K562 (cell line): Measurements from ENCODE around the gene URB2. TPM values are rescaled to one million over a fixed set of nuclear protein-coding genes. Genes with fewer than 3 reads are reported as not detected.
A peak's percentile ranks its signal among the peaks of the same experiment; 100 is the strongest.

Experiments used
- ATAC-seq: fragments of 200-7000 bp; cut with Tn5 transposase; 3 replicates; pipeline ENCODE4 v1.9.1; 2020; ENCODE audit warnings: moderate library complexity
- BruUV-seq: library from RNA; stranded (reverse); fragments of 400-500 nt; replicated peaks from 2 replicates; lab custom pipeline; 2021; lab: Mats Ljungman, UMichigan
- CTCF ChIA-PET: fragments of 300-600 bp; formaldehyde crosslinking; extraction: SDS; loops from one replicate; lab custom pipeline; 2021; ENCODE audit warnings: low intra/inter-chr PET ratio; lab: Yijun Ruan, JAX
- POLR2A ChIA-PET: fragments of 300-600, 350-650 bp; sonication (Branson Sonifier 250); formaldehyde crosslinking; extraction: SDS; loops from one replicate; lab custom pipeline; 2021; ENCODE audit warnings: antibody characterized with exemption, inconsistent platforms; lab: Yijun Ruan, JAX
- DNase-seq, 4 experiments: peaks; one replicate each; pipeline versions ENCODE4 v3.0.0 to v3.0.0-alpha.2; 2011 to 2018; ENCODE audit warnings: low spot score in 3 of 4, mixed read lengths in 3 of 4; ENCODE audit errors: extremely low read depth in 1 of 4
- FAIRE-seq: peaks from 2 replicates; lab custom pipeline; 2011; peaks lifted over from hg19 to GRCh38; lab: Jason Lieb, UNC
- H2AFZ ChIP-seq: 2 replicates; pipeline ENCODE4 v1.6.0; 2011; ENCODE audit warnings: low read depth, low read length, control low read depth, inconsistent platforms
- H3K27ac ChIP-seq: fragments of 200-600 bp; 3 replicates; pipeline ENCODE4 v1.8.0; 2011; ENCODE audit warnings: low read depth, mild to moderate bottlenecking, control low read depth, inconsistent platforms, low read length, moderate library complexity, mixed read lengths; ENCODE audit errors: extremely low read depth
- H3K27me3 ChIP-seq, 2 experiments: fragments of 300-600 bp in 1 of 2; 2 replicates in 1 of 2; 3 replicates in 1 of 2; pipeline versions ENCODE4 v1.6.0 to v1.8.0; 2011; ENCODE audit warnings: inconsistent platforms in 2 of 2, low read length in 2 of 2, mild to moderate bottlenecking in 1 of 2, mixed read lengths in 1 of 2, moderate library complexity in 1 of 2; ENCODE audit not compliant: control insufficient read depth in 2 of 2, insufficient read depth in 2 of 2
- H3K36me3 ChIP-seq: fragments of 300-600 bp; 3 replicates; pipeline ENCODE4 v1.8.0; 2011; ENCODE audit warnings: mild to moderate bottlenecking, low read length, inconsistent platforms; ENCODE audit not compliant: control insufficient read depth, insufficient read depth
- H3K4me1 ChIP-seq, 2 experiments: fragments of 200-600 bp in 1 of 2; replicated peaks in 1 of 2; 2 replicates in 1 of 2; 3 replicates in 1 of 2; pipeline versions ENCODE4 v1.5.1 to v1.8.0; 2011; ENCODE audit warnings: inconsistent platforms in 2 of 2, low read length in 2 of 2, mild to moderate bottlenecking in 1 of 2, mixed read lengths in 1 of 2, moderate library complexity in 1 of 2; ENCODE audit not compliant: control insufficient read depth in 2 of 2, insufficient read depth in 2 of 2
- H3K4me2 ChIP-seq: 2 replicates; pipeline ENCODE4 v1.6.1; 2011; ENCODE audit warnings: low read length, control low read depth, inconsistent platforms, mixed read lengths; ENCODE audit not compliant: insufficient read depth
- H3K4me3 ChIP-seq: fragments of 200-600 bp; sonication (generic), shearing (Covaris generic); 2 replicates; pipeline ENCODE4 v1.5.1; 2016; ENCODE audit warnings: control low read depth, inconsistent platforms
- H3K79me2 ChIP-seq: fragments of 200-600 bp; 3 replicates; pipeline ENCODE4 v1.8.0; 2011; ENCODE audit warnings: low read length, inconsistent platforms; ENCODE audit not compliant: control insufficient read depth, insufficient read depth
- H3K9ac ChIP-seq, 2 experiments: 2 replicates each; pipeline versions ENCODE4 v1.6.0 to v1.6.1; 2011; ENCODE audit warnings: low read depth in 2 of 2, low read length in 2 of 2, control low read depth in 1 of 2, inconsistent platforms in 1 of 2, mild to moderate bottlenecking in 1 of 2, mixed read lengths in 1 of 2; ENCODE audit not compliant: insufficient read depth in 1 of 2
- H3K9me1 ChIP-seq: one replicate; pipeline ENCODE4 v1.6.0; 2011; ENCODE audit warnings: inconsistent platforms, mild to moderate bottlenecking, low read length, moderate library complexity; ENCODE audit not compliant: control insufficient read depth, insufficient read depth
- H3K9me3 ChIP-seq: replicated peaks from 2 replicates; pipeline ENCODE4 v1.5.1; 2011; ENCODE audit warnings: low read depth, low read length, inconsistent platforms; ENCODE audit not compliant: control insufficient read depth, insufficient read depth
- H4K20me1 ChIP-seq: replicated peaks from 2 replicates; pipeline ENCODE4 v1.6.1; 2011; ENCODE audit warnings: low read length, inconsistent platforms, mixed read lengths; ENCODE audit not compliant: control insufficient read depth, insufficient read depth
- BRD9 ChIP-seq: fragments of 450-650 bp; IDR thresholded peaks from 2 replicates; pipeline ENCODE4 v1.6.1; 2018; ENCODE audit warnings: low read depth; ENCODE audit not compliant: partially characterized antibody
- C11orf30 ChIP-seq: fragments of 450-650 bp; IDR thresholded peaks from 2 replicates; pipeline ENCODE4 v1.6.1; 2016; ENCODE audit warnings: low read depth, mild to moderate bottlenecking
- CBX8 ChIP-seq: fragments of 200-600 bp; sonication (generic); IDR thresholded peaks from 2 replicates; pipeline ENCODE4 v1.6.1; 2012; ENCODE audit warnings: borderline replicate concordance, mixed run types, low read depth, mild to moderate bottlenecking, moderate library complexity, mixed read lengths, low read length, control low read depth, inconsistent platforms; ENCODE audit not compliant: poor library complexity, severe bottlenecking; ENCODE audit errors: extremely low read depth
- JUN ChIP-seq, 2 experiments: sonication (generic) in 1 of 2; formaldehyde crosslinking in 1 of 2; IDR thresholded peaks; 2 replicates each; pipeline versions ENCODE4 v1.6.1 to v1.8.0; 2012 to 2022; ENCODE audit warnings: borderline replicate concordance in 2 of 2, mild to moderate bottlenecking in 2 of 2, improper control_type of control experiment in 1 of 2, low read depth in 1 of 2, low read length in 1 of 2, missing genetic modification reagents in 1 of 2
- MAFF ChIP-seq: IDR thresholded peaks from 2 replicates; pipeline ENCODE4 v1.6.1; 2012; ENCODE audit warnings: low read length, improper control_type of control experiment
- MAFG ChIP-seq: fragments of 450-650 bp; conservative IDR thresholded peaks from 2 replicates; pipeline ENCODE4 v1.6.1; 2016; ENCODE audit warnings: missing genetic modification characterization, missing compliant biosample characterization
- MAFK ChIP-seq: IDR thresholded peaks from 2 replicates; pipeline ENCODE4 v1.6.1; 2011; ENCODE audit warnings: low read length, improper control_type of control experiment
- POLR2AphosphoS2 ChIP-seq: IDR thresholded peaks from 2 replicates; pipeline ENCODE4 v1.6.1; 2012; ENCODE audit warnings: low read length, improper control_type of control experiment
- ZC3H11A ChIP-seq: IDR thresholded peaks from 2 replicates; pipeline ENCODE4 v1.6.1; 2012; ENCODE audit warnings: low read depth, low read length, improper control_type of control experiment
- ZNF316 ChIP-seq: fragments of 450-650 bp; IDR thresholded peaks from 2 replicates; pipeline ENCODE4 v1.6.1; 2016
- WGBS: fragments of 100-300 bp; shearing (Covaris generic); methylation state at CpG from one replicate; pipeline ENCODE4 v1.1.6; 2016; ENCODE audit warnings: low coverage, mixed read lengths; ENCODE audit not compliant: insufficient coverage; ENCODE audit errors: missing lambda C conversion rate; 5-methylcytosine and 5-hydroxymethylcytosine counted together
- in situ Hi-C: fragments of 300-500 bp; cut with MboI; formaldehyde crosslinking; loops from 4 replicates; pipeline ENCODE4 v1.15.0; 2018; ENCODE audit warnings: inconsistent platforms, mixed read lengths
- intact Hi-C: fragments of 100-400 bp; cut with micrococcal nuclease; formaldehyde crosslinking; loops from 2 replicates; pipeline ENCODE4 v1.14.2; 2022
- polyA plus RNA-seq, 8 experiments: library from polyadenylated mRNA; depleted of rRNA in 4 of 8; stranded (reverse) in 5 of 8; unstranded in 3 of 8; fragments of >200 nt; fragmentation: Nextera tagmentation in 2 of 8; fragmentation: Illumina TruSeq in 1 of 8; extraction: Ambion mirVana in 2 of 8; extraction: Trizol in 1 of 8; gene quantifications; 2 replicates each; pipeline versions ENCODE4 v1.2.1 to v1.2.3, GENCODE V29; 2011 to 2014; ENCODE audit warnings: inconsistent platforms in 1 of 8, missing spikeins in 1 of 8
- total RNA-seq, 7 experiments: library from RNA; depleted of rRNA in 6 of 7; stranded (reverse); fragments of >200 nt in 6 of 7; fragmentation: Illumina TruSeq in 2 of 7; extraction: Trizol in 2 of 7; gene quantifications; 2 replicates each; pipeline versions ENCODE4 v1.2.1 to v1.2.3, GENCODE V29; 2011 to 2021; ENCODE audit warnings: low replicate concordance in 1 of 7

Gene URB2
- total and polyA plus RNA-seq, 9 of the 15 experiments (the other 6 are each of a cell fraction or from before 2014, with no cell fraction given): 2.8 to 28.3 (median 19.0) TPM

DNA sequence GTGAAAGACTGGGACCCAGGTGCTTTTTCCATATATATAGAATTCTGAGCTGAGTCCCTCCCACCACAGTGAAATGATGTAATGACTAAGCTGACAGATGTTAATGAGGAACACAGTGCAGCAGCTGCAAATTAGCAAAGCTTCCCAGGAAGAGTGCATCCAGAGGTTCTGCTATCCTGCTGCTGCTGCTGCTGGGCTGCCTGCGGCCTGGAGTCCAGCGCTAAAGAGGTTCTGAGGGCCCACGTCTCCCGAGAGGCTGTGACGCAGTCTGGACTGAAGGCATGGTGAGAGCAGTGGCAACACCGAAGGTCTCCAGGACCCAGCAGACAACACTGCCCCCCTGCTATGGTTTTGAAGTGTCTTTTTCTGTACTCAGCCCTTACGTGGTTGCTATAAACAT is 63.9 kb downstream of the URB2 start (continued):
- TF ChIP-seq CBX8 (no peak), ZC3H11A (no peak), POLR2AphosphoS2 (no peak)
- TF ChIP-seq, all 486 proteins: peak for 0

DNA sequence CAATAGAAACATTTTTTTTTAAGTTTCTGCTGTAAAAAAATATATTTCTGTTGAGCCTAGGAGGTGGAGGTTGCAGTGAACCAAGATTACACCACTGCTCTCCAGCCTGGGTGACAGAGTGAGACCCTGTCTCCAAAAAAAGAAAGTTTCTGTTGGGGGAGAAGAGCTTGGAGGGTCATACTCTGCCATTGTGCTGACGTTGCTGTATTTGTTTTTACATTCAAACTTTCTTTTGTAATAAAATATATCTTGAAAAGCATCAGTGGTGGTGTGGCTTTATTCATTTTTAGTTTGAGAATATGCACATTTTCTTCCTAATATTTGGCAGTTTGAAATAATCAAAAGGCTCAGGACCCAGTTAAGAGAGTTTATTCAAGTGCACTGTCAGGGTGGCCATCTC is 64.6 kb downstream of the URB2 start:
- BruUV-seq: no TSS peak
- no peaks in the 10 kb centered on the region for H3K4me1 ChIP-seq
- no peaks in the 10 kb centered on the region for H3K9me3 ChIP-seq
- in situ Hi-C loops: no loop called here
- H3K4me2 ChIP-seq: no peak overlapping the region
- H3K79me2 ChIP-seq: no peaks in the 10 kb centered on the region
- TF ChIP-seq MAFK (peak; percentile 88), ZNF316 (peak; percentile 89), JUN (IDR thresholded peaks at IDR 0.05; ENCODE audit: borderline replicate concordance, low read depth, low read length) (no peak), JUN (CRISPR knock-in tag; IDR thresholded peaks at IDR 0.05; ENCODE audit: borderline replicate concordance) (no peak), C11orf30 (peak; percentile 68), BRD9 (no peak), MAFG (tag) (peak; percentile 78), MAFF (peak; percentile 86)
- no peaks in the 10 kb centered on the region for H4K20me1 ChIP-seq
- DNase-seq (no peak), ATAC-seq (no peak), FAIRE-seq (no peak)
- POLR2A ChIA-PET: no interaction called here
- H3K27me3 ChIP-seq: peaks cover 35 to 50% of the 10 kb centered on the region in 2 experiments
- CTCF ChIA-PET: no interaction called here
- no peak overlapping the region for H3K9ac ChIP-seq
- H3K9me1 ChIP-seq: no peaks in the 10 kb centered on the region
- no peak overlapping the region for H3K27ac ChIP-seq
- no peak overlapping the region for H3K4me3 ChIP-seq
- intact Hi-C loops: loop anchor here (10.0 kb wide), 1 partner anchor 436 kb away; no protein-coding TSS in a partner anchor
- no peak overlapping the region for H2AFZ ChIP-seq
- no peaks in the 10 kb centered on the region for H3K36me3 ChIP-seq
- 0% methylated on average over 1 of the region's 1 CpG for WGBS
